Adrenal gland (tissue), 5 donors: ENCODE results near the gene ZNRF3.

Experiments
- CTCF ChIP-seq, 6 experiments: fragments of 450-650 bp in 4 of 6; fragments of 200-600 bp in 2 of 6; sonication (generic) in 1 of 6; IDR thresholded peaks; 1 replicate in 5 of 6; 2 replicates in 1 of 6; pipeline versions ENCODE4 v1.5.1 to v1.8.0; 2016 to 2021; ENCODE audit warnings: antibody characterized with exemption in 6 of 6, mild to moderate bottlenecking in 2 of 6, moderate library complexity in 1 of 6
- POLR2A ChIP-seq, 2 donors: fragments of 450-650 bp; IDR thresholded peaks; one replicate each; pipeline ENCODE4 v1.6.1; 2017; ENCODE audit warnings: antibody characterized with exemption in 2 of 2, mild to moderate bottlenecking in 2 of 2, moderate library complexity in 1 of 2
- donor health status: DM: no; HTN: no; CAD: no.

- no peak for TF ChIP-seq POLR2A (IDR thresholded peaks at IDR 0.05)
- TF ChIP-seq CTCF (IDR thresholded peaks at IDR 0.05): no peak
Measured at GRCh38 chr22:29083933-29084591, 200.7 kb downstream of the ZNRF3 start.
